HCT116 (cell line): ENCODE data around the gene PDGFD.

Source experiments
- FOSL1 ChIP-seq: IDR thresholded peaks from 2 replicates; pipeline ENCODE4 v1.6.1; 2012; ENCODE audit warnings: low read depth
- POLR2A ChIP-seq: IDR thresholded peaks from 2 replicates; pipeline ENCODE4 v1.7.0; 2011; ENCODE audit warnings: borderline replicate concordance; ENCODE audit not compliant: insufficient read depth, insufficient read length; ENCODE audit errors: extremely low read depth
- POLR2AphosphoS5 ChIP-seq: IDR thresholded peaks from 2 replicates; pipeline ENCODE4 v1.6.1; 2011; ENCODE audit warnings: mild to moderate bottlenecking, low read depth, low read length, moderate library complexity
- TF ChIP-seq, protein P1 (sequence below), 3 experiments: fragments of 200-600 bp in 1 of 3; sonication (generic) in 1 of 3; IDR thresholded peaks in 2 of 3; conservative IDR thresholded peaks in 1 of 3; 2 replicates each; pipeline ENCODE4 v1.5.1; 2012 to 2017; ENCODE audit warnings: low read depth in 2 of 3, low read length in 2 of 3, antibody characterized with exemption in 1 of 3, borderline replicate concordance in 1 of 3, control low read depth in 1 of 3, mild to moderate bottlenecking in 1 of 3, mixed read lengths in 1 of 3, mixed run types in 1 of 3, moderate library complexity in 1 of 3; ENCODE audit not compliant: insufficient read depth in 1 of 3

DNA sequence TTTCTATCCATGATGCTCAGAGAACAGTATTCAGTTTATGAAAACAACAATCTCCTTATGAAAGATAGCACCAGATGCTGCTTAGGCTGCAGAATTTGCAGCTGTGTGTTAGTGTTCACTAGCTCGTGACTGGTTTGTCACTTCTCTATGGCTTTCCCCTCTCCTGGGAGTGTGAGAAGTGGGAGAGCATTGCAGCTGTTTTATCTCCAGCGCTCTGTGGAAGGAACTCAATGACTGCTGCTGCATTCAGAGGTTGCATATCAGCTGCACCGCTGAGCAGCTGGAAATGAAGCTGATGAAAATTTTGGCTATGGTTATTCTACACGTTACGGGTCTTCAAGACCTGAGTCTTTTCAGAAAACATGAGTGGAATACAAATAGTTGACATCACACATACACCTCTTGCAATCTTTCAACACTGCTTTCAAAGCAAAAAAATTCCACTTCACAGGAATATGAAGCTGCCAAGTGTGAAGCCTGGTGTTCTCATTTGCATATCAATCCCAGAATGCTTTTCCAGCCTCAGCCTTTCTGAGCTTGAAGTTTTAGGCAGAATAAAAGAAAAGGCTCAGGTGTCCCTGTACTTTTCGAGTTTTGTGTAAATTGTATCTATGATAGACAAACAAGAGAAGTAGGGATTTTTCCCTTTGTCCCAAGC, 276.8 kb downstream of the PDGFD start:
- TF ChIP-seq, protein P1, sequence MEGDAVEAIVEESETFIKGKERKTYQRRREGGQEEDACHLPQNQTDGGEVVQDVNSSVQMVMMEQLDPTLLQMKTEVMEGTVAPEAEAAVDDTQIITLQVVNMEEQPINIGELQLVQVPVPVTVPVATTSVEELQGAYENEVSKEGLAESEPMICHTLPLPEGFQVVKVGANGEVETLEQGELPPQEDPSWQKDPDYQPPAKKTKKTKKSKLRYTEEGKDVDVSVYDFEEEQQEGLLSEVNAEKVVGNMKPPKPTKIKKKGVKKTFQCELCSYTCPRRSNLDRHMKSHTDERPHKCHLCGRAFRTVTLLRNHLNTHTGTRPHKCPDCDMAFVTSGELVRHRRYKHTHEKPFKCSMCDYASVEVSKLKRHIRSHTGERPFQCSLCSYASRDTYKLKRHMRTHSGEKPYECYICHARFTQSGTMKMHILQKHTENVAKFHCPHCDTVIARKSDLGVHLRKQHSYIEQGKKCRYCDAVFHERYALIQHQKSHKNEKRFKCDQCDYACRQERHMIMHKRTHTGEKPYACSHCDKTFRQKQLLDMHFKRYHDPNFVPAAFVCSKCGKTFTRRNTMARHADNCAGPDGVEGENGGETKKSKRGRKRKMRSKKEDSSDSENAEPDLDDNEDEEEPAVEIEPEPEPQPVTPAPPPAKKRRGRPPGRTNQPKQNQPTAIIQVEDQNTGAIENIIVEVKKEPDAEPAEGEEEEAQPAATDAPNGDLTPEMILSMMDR (IDR thresholded peaks at IDR 0.05 in 2 of 3, conservative IDR thresholded peaks at IDR 0.05 in 1 of 3; ENCODE audit: borderline replicate concordance in 1 of 3, insufficient read depth in 1 of 3, low read depth in 2 of 3, low read length in 2 of 3) = no peak
- TF ChIP-seq POLR2A (no peak), FOSL1 (no peak), POLR2AphosphoS5 (no peak)
